Esophagus squamous epithelium (tissue), 5 donors: ENCODE measurements around the gene OR56A1. TPM values are rescaled to one million over a fixed set of nuclear protein-coding genes. Genes with fewer than 3 reads are reported as not detected.

Experiments used
- DNase-seq: peaks from one replicate; lab custom pipeline; 2025; lab: John Stamatoyannopoulos, UW
- H3K27ac ChIP-seq, 4 donors: fragments of 200-600 bp; sonication (generic); one replicate each; pipeline ENCODE4 v1.5.1; 2016 to 2019; ENCODE audit warnings: mild to moderate bottlenecking in 1 of 4
- H3K27me3 ChIP-seq, 4 donors: fragments of 200-600 bp; sonication (generic); 1 replicate in 3 of 4; 2 replicates in 1 of 4; pipeline versions ENCODE4 v1.5.1 to v1.6.0; 2017 to 2021; ENCODE audit warnings: antibody characterized with exemption in 1 of 4
- H3K36me3 ChIP-seq, 3 donors: fragments of 200-600 bp; sonication (generic); one replicate each; pipeline ENCODE4 v1.5.1; 2016 to 2019
- H3K4me1 ChIP-seq, 3 donors: fragments of 200-600 bp; sonication (generic); one replicate each; pipeline ENCODE4 v1.5.1; 2017 to 2019
- H3K4me3 ChIP-seq, 4 donors: fragments of 200-600 bp; sonication (generic); 1 replicate in 3 of 4; 2 replicates in 1 of 4; pipeline ENCODE4 v1.5.1; 2016 to 2019; ENCODE audit warnings: mild to moderate bottlenecking in 2 of 4, moderate library complexity in 1 of 4
- H3K9me3 ChIP-seq, 3 donors: fragments of 200-600 bp; sonication (generic); one replicate each; pipeline ENCODE4 v1.5.1; 2016 to 2019
- CTCF ChIP-seq, 6 experiments: fragments of 450-650 bp in 4 of 6; fragments of 200-600 bp in 2 of 6; sonication (generic) in 2 of 6; IDR thresholded peaks; one replicate each; pipeline ENCODE4 v1.5.1; 2016 to 2019; ENCODE audit warnings: antibody characterized with exemption in 6 of 6, mild to moderate bottlenecking in 4 of 6, moderate library complexity in 4 of 6
- POLR2A ChIP-seq, 4 donors: fragments of 450-650 bp; IDR thresholded peaks; one replicate each; pipeline ENCODE4 v1.6.1; 2017; ENCODE audit warnings: antibody characterized with exemption in 4 of 4, mild to moderate bottlenecking in 4 of 4, moderate library complexity in 3 of 4
- WGBS, 2 donors: methylation state at CpG; one replicate each; pipeline ENCODE4 v1.1.5; 2018; 5-methylcytosine and 5-hydroxymethylcytosine counted together
- intact Hi-C: fragments of 100-400 bp; cut with DNase I; formaldehyde crosslinking; loops from one replicate; pipeline ENCODE4 v1.15.0; 2022
- total RNA-seq, 4 donors: library from RNA; depleted of rRNA; stranded (reverse); fragments of >200 nt; gene quantifications; one replicate each; pipeline ENCODE4 v1.1.0, GENCODE V29; 2016
- donor health status: DM: yes; HTN: yes; CAD: no.

Gene OR56A1
- total RNA-seq, 4 donors from 2014 or later, result not detected

DNA sequence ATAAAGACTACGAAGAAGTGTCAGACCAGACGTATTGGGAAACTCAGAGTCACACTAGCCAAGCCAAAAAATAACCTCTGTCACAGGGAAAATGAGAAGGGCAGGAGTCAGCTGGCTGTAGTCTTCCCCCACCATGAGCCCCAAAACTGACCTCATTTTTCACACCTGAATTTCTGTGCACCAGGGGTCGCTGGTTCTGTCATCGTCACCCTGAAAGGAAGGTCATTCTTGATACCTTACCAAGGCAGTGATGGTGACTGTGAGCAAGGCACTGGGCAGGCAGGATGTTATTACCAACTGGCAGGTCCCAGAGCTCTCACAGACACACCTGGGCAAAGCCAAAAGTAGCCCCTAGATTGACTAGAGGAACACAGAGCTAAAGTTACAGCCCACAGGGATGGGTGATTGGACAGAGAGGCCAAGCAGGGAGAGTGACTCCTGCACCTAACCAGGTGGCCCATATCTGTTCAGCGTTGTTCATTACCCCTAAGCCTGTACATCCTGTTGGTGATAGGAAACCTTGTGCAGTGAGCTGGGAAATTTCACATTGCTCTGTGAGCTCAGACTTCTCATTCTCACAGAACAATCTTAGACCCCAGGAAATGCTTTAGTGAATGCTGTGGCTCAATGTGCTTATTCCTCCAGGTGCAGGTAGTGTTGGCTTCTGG, 32.3 kb upstream of the OR56A1 start:
- TF ChIP-seq CTCF (IDR thresholded peaks at IDR 0.05) (no peak), POLR2A (IDR thresholded peaks at IDR 0.05) (no peak)
- Histone ChIP-seq H3K27me3 (no peaks in the 10 kb centered on the region), H3K27ac (no peak overlapping the region), H3K4me3 (no peak overlapping the region), H3K4me1 (no peaks in the 10 kb centered on the region), H3K9me3 (no peaks in the 10 kb centered on the region), H3K36me3 (no peaks in the 10 kb centered on the region)
- WGBS, 2 donors, result 59 to 78% methylated on average over 5 of the region's 5 CpGs
- DNase-seq, result no peak
- intact Hi-C loops, result no loop called here

GRCh38 chr11:6061475-6061874, 30.9 kb upstream of the OR56A1 start:
- Histone ChIP-seq H3K36me3 (no peaks in the 10 kb centered on the region), H3K27me3 (no peaks in the 10 kb centered on the region), H3K4me1 (no peaks in the 10 kb centered on the region), H3K4me3 (no peak overlapping the region), H3K27ac (no peak overlapping the region), H3K9me3 (no peaks in the 10 kb centered on the region)
- no peak for DNase-seq
- intact Hi-C loops, result no loop called here
- 48 to 59% methylated on average over 3 of the region's 3 CpGs for WGBS, 2 donors
- TF ChIP-seq CTCF (IDR thresholded peaks at IDR 0.05) (no peak), POLR2A (IDR thresholded peaks at IDR 0.05) (no peak)

GRCh38 chr11:6057452-6057851, 26.9 kb upstream of the OR56A1 start:
- Histone ChIP-seq H3K27me3 (peaks cover 0 to 7% (median 0%) of the 10 kb centered on the region in 4 donors), H3K9me3 (no peaks in the 10 kb centered on the region), H3K27ac (no peak overlapping the region), H3K4me1 (no peaks in the 10 kb centered on the region), H3K4me3 (no peak overlapping the region), H3K36me3 (no peaks in the 10 kb centered on the region)
- intact Hi-C loops, result no loop called here
- DNase-seq, result no peak
- TF ChIP-seq CTCF (IDR thresholded peaks at IDR 0.05), result no peak
- WGBS, 2 donors, result 73 to 83% methylated on average over 8 of the region's 8 CpGs

DNA sequence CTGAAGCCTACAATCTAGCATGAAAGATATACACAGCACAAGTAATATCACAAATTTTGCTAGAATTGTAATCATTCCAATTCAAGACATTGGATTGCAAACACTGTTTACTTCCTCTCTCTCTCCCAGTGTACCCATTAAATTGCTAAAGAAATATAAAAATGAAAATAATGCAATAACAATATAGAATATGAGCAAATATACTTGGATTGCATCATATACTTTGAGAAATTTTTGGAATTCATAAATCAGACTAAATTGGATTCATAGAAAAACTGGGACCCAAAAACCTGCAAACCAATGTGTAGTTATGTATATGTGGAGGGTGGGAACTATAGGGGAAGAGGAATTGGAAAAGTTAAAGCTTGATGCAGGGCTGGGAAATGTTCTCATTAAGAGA, 25.0 kb upstream of the OR56A1 start:
- no peak for DNase-seq
- Histone ChIP-seq H3K36me3 (no peaks in the 10 kb centered on the region), H3K9me3 (no peaks in the 10 kb centered on the region), H3K27me3 (peaks cover 0 to 7% (median 0%) of the 10 kb centered on the region in 4 donors), H3K4me3 (no peak overlapping the region), H3K27ac (no peak overlapping the region), H3K4me1 (no peaks in the 10 kb centered on the region)
- TF ChIP-seq CTCF (IDR thresholded peaks at IDR 0.05), result no peak
- TF ChIP-seq POLR2A (IDR thresholded peaks at IDR 0.05), result no peak
- intact Hi-C loops, result no loop called here

DNA sequence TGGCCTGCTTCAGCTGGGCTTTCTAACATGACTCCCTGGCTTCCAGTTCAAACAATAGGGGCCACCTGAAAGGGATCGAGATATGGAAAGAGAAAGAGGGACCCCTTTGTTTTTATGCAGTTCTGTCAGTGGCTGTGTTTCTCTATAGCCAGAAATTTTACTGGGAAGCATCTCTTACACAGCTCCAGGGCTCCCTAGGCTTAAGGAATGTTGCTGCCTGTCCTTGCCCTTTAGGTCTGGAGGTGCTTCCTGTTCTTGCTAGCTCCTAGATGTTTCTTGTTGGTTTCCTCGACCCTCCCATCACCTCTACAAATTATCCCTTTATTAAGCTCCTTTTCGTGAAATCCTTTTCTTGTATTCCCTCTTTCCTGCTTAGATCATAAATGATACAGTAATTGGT, 21.8 kb upstream of the OR56A1 start:
- H3K27ac ChIP-seq, result no peak overlapping the region
- no peak for DNase-seq
- H3K4me1 ChIP-seq, result no peaks in the 10 kb centered on the region
- H3K27me3 ChIP-seq, result peaks cover 0 to 7% (median 0%) of the 10 kb centered on the region in 4 donors
- WGBS, 2 donors, result 50 to 54% methylated on average over 3 of the region's 3 CpGs
- intact Hi-C loops, result no loop called here
- H3K4me3 ChIP-seq, result no peak overlapping the region
- no peak for TF ChIP-seq CTCF (IDR thresholded peaks at IDR 0.05)
- no peak for TF ChIP-seq POLR2A (IDR thresholded peaks at IDR 0.05)
- no peaks in the 10 kb centered on the region for H3K36me3 ChIP-seq
- H3K9me3 ChIP-seq, result no peaks in the 10 kb centered on the region
